Ishikawa (cell line): ENCODE measurements around the gene C11orf24.

ENCODE experiments used
- CEBPB ChIP-seq: IDR thresholded peaks from 2 replicates; pipeline ENCODE4 v1.6.1; 2012
- CREB1 ChIP-seq: IDR thresholded peaks from 2 replicates; pipeline ENCODE4 v1.6.1; 2012; ENCODE audit warnings: low read depth
- EGR1 ChIP-seq: IDR thresholded peaks from 2 replicates; pipeline ENCODE4 v1.6.1; 2012
- EP300 ChIP-seq: IDR thresholded peaks from 2 replicates; pipeline ENCODE4 v1.6.1; 2012; ENCODE audit warnings: borderline replicate concordance
- FOXM1 ChIP-seq: IDR thresholded peaks from 2 replicates; pipeline ENCODE4 v1.6.1; 2012; ENCODE audit warnings: low read depth, borderline replicate concordance
- NFIC ChIP-seq: IDR thresholded peaks from 2 replicates; pipeline ENCODE4 v1.6.1; 2012
- RAD21 ChIP-seq: IDR thresholded peaks from 2 replicates; pipeline ENCODE4 v1.6.1; 2012; ENCODE audit warnings: low read depth
- TAF1 ChIP-seq: IDR thresholded peaks from 2 replicates; pipeline ENCODE4 v1.6.1; 2012; ENCODE audit warnings: low read depth, mild to moderate bottlenecking
- TCF12 ChIP-seq: IDR thresholded peaks from 2 replicates; pipeline ENCODE4 v1.6.1; 2012; ENCODE audit warnings: low read depth
- TEAD4 ChIP-seq: IDR thresholded peaks from 2 replicates; pipeline ENCODE4 v1.6.1; 2012
- YY1 ChIP-seq: IDR thresholded peaks from 2 replicates; pipeline ENCODE4 v1.6.1; 2012; ENCODE audit warnings: low read depth
- ZBTB7A ChIP-seq: IDR thresholded peaks from 2 replicates; pipeline ENCODE4 v1.6.1; 2012; ENCODE audit warnings: low read depth
- TF ChIP-seq, protein P1 (sequence below): IDR thresholded peaks from 2 replicates; pipeline ENCODE4 v1.6.1; 2012
- TF ChIP-seq, protein P2 (sequence below): IDR thresholded peaks from 2 replicates; pipeline ENCODE4 v1.6.1; 2012
- TF ChIP-seq, protein P3 (sequence below): IDR thresholded peaks from 2 replicates; pipeline ENCODE4 v1.6.1; 2012; ENCODE audit warnings: low read depth, mild to moderate bottlenecking

Gene C11orf24

DNA sequence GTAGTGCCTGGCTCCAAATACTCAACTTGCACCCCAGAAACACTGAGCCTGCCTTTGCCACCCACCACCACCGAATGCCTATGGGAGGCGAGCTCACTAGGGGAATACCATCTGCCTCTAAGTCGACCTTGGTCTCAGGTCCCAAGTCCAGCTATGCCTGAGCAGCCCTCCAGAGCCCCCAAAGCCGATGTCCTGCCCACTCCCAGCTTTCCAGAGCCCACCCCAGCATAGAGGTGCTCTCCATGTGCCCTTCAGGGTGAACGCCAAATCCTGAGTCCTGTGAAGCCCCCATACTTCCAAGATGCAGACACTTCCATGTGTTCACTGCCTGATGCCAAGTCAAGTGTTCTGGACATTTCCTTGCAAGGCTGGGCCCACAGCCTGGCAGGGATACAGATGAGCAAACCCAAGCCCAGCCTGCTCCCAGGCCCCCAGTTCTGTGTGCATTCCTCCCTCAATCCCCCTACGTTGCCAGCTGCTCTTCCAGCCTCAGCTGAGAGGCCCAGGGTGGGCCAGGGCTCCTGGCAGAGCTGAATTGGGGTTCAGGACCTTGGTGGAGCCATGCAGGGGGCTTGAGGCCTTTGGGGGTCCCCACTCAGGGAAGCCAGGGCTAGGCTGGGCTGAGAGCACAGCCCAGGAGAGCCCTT is 56.1 kb downstream of the C11orf24 start:
- TF ChIP-seq ZBTB7A, result 0 out of 2 replicates have a peak, but pooled peaks have one; percentile 50
- no peak for TF ChIP-seq CREB1

DNA sequence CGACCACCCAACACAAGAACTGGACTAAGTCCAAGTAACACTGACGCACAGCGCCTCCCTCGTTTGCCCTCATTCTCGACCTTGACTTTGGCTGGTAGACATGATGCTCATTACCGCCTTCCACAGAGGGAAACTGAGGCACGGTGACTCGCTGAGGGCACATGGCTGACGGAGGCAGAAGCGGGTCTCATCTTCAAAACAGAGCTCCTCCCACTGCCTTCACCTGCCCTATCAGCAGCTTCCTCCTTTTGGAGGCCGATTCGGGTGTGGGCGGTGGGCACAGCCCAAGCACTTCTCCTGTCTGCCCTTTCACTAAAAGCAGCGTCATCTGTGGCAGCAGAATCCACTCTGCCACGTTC is 56.7 kb downstream of the C11orf24 start:
- no peak for TF ChIP-seq YY1
- TF ChIP-seq TAF1, result no peak
- TF ChIP-seq TCF12, result no peak
- TF ChIP-seq TEAD4, result no peak
- no peak for TF ChIP-seq EGR1
- TF ChIP-seq FOXM1, result no peak
- TF ChIP-seq ZBTB7A, result no peak
- TF ChIP-seq, protein P1, sequence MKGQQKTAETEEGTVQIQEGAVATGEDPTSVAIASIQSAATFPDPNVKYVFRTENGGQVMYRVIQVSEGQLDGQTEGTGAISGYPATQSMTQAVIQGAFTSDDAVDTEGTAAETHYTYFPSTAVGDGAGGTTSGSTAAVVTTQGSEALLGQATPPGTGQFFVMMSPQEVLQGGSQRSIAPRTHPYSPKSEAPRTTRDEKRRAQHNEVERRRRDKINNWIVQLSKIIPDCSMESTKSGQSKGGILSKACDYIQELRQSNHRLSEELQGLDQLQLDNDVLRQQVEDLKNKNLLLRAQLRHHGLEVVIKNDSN, result no peak
- no peak for TF ChIP-seq RAD21
- no peak for TF ChIP-seq CEBPB
- no peak for TF ChIP-seq CREB1
- TF ChIP-seq, protein P2, sequence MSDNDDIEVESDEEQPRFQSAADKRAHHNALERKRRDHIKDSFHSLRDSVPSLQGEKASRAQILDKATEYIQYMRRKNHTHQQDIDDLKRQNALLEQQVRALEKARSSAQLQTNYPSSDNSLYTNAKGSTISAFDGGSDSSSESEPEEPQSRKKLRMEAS, result no peak
- TF ChIP-seq, protein P3, sequence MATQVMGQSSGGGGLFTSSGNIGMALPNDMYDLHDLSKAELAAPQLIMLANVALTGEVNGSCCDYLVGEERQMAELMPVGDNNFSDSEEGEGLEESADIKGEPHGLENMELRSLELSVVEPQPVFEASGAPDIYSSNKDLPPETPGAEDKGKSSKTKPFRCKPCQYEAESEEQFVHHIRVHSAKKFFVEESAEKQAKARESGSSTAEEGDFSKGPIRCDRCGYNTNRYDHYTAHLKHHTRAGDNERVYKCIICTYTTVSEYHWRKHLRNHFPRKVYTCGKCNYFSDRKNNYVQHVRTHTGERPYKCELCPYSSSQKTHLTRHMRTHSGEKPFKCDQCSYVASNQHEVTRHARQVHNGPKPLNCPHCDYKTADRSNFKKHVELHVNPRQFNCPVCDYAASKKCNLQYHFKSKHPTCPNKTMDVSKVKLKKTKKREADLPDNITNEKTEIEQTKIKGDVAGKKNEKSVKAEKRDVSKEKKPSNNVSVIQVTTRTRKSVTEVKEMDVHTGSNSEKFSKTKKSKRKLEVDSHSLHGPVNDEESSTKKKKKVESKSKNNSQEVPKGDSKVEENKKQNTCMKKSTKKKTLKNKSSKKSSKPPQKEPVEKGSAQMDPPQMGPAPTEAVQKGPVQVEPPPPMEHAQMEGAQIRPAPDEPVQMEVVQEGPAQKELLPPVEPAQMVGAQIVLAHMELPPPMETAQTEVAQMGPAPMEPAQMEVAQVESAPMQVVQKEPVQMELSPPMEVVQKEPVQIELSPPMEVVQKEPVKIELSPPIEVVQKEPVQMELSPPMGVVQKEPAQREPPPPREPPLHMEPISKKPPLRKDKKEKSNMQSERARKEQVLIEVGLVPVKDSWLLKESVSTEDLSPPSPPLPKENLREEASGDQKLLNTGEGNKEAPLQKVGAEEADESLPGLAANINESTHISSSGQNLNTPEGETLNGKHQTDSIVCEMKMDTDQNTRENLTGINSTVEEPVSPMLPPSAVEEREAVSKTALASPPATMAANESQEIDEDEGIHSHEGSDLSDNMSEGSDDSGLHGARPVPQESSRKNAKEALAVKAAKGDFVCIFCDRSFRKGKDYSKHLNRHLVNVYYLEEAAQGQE, result no peak
- TF ChIP-seq EP300, result no peak
- TF ChIP-seq NFIC, result no peak

DNA sequence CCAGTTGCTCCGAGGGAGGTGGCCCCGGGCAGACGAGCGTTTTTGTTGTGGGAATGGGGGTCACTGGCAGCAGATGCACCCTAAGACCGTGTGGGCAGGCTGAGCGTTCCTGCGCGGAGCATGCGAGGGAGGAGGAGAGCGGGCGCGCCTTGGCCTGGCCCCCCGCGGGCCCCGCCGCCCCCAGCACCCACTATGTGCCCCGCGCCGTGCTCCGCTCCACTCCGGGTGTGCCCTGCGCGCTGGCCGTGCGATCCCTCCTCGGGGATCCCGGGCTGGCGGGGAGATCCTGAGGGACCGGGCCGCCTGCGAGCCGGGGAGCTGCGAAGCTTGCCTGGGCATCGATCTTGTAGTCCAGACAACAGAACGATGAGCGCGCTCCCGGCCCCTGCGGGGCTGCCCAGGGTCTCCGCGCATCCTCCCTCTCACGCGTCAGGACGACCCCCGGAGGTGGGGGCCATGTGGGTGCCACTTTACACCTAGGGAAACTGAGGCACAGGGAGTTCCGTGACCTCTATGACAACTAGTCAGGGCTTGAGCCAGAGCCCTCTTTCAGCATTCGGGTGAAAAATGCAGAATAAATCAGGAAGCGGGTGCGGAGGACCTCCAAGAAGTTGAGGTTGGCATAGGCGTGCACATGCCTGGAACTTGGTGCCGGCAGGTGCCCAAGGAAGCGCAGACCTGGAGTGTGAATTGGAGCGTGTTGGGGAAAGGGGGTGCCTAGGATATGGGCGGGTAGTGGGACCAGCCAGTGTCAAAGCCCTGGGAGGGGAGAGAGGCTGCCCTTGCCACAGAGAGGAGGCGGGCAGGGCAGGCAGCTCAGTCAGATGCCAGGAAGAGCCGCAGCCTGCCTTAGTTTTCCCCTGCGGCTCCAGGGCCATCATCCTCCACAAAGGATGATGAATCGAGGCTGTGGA is 57.3 kb downstream of the C11orf24 start:
- TF ChIP-seq ZBTB7A, result peak; percentile 47; the same call in 1 of the 2 replicates
- no peak for TF ChIP-seq YY1
- TF ChIP-seq CREB1, result no peak

DNA sequence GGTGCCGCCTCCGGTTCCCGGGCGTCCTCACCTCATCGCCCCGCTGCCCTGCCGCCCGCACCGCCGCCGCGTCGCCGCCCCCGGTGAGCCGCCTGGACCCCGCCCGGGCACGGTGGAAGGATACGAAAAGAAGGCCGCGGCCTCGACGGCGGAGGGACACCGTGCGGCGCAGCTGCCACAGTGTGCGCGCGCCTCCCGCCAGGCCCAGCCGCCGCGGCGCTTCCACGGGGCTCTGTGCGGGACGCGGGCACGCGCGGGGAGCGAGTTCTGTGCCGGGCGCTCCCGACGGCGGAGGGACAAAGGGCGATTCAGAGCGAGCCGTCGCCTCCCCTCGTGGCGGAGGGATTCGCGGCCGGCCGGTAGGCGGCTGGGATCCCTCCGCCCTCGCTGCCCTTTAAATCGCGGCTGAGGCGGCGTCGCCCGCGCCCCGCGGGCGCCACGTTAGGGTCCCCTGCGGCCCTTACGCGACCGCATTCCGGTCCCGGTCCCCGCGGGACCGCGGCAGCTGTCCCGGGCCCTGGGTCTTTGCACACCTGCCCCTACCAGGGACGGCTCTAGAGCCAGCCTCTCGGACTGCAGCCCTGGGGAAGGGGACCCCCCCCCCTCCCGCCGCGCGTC is 58.1 kb downstream of the C11orf24 start:
- TF ChIP-seq YY1, result peak; percentile 86
- peak; percentile 50; the same call in 1 of the 2 replicates for TF ChIP-seq EP300
- no peak for TF ChIP-seq RAD21
- TF ChIP-seq FOXM1, result no peak
- TF ChIP-seq, protein P2, result peak; percentile 74
- TF ChIP-seq, protein P3, result no peak
- TF ChIP-seq CEBPB, result no peak
- 0 out of 2 replicates have a peak, but pooled peaks have one; percentile 37 for TF ChIP-seq CREB1
- TF ChIP-seq, protein P1, result no peak; the same call in 1 of the 2 replicates
- TF ChIP-seq TCF12, result peak; percentile 55; the same call in 1 of the 2 replicates
- 0 out of 2 replicates have a peak, but pooled peaks have one; percentile 22 for TF ChIP-seq NFIC
- peak; percentile 87 for TF ChIP-seq TAF1
- TF ChIP-seq TEAD4, result peak; percentile 43; the same call in 1 of the 2 replicates
- no peak for TF ChIP-seq EGR1
- TF ChIP-seq ZBTB7A, result peak; percentile 77

DNA sequence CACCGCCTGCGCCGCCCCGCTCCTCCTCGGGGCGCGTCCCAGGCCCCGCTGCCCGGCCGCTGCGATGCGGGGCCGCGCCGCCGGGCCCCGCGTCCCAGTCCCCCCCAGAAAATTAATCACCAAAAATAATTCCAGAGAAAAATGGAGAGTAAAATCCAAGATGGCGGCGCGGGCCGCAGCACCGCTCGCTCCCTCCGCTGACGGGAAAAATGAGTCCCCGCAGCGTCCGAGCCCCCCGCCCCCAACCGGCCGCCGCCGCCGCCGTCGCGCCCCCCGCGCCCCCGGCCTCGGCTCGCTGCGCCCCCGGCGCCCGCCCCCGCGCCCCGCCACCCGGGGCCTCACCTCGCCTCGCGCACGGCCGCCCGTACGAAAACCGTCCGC is 58.6 kb downstream of the C11orf24 start, which contains the start of gene KMT5B:
Gene KMT5B (minus strand): TSS at position 162 of the 381 bp plus-strand sequence. CDS start 23,220 bp downstream, outside the sequence.
- TF ChIP-seq CEBPB, result no peak
- no peak; the same call in 1 of the 2 replicates for TF ChIP-seq EGR1
- TF ChIP-seq, protein P3, result no peak
- no peak for TF ChIP-seq FOXM1
- TF ChIP-seq ZBTB7A, result no peak
- peak; percentile 93 for TF ChIP-seq YY1
- TF ChIP-seq TAF1, result peak; percentile 73; the same call in 1 of the 2 replicates
- no peak for TF ChIP-seq EP300
- TF ChIP-seq TCF12, result no peak
- no peak for TF ChIP-seq NFIC
- TF ChIP-seq, protein P2, result no peak
- TF ChIP-seq, protein P1, result no peak
- no peak for TF ChIP-seq RAD21
- TF ChIP-seq CREB1, result no peak
- no peak for TF ChIP-seq TEAD4
